ENCODE results near the gene GPR68. TPM values are rescaled to one million over a fixed set of nuclear protein-coding genes. Genes with fewer than 3 reads are reported as not detected.

The GPR68 gene
- total and polyA plus RNA-seq, 2 of the 4 experiments (the other 2 are of a cell fraction): 0.72 to 0.94 TPM

DNA sequence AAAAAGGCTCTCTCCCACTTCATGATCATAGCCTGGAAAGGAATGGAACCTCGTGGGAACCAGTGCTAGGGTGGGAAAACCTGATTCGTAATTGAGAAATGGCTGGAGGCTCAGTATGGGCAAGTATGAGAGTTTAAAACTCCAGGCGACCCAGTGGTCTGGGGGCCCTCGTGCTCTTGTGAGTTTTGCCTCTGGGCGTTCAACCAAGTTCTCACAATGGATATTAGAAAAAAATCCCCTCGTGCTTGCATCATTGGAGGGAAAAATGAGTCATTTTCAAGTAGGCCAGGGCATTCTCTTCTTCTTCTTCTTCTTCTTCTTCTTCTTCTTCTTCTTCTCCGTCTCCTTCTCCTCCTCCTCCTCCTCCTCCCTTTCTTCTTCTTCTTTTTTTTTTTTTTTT lies 39.0 kb downstream of the GPR68 start:
- Histone ChIP-seq H3K27me3 (ENCODE audit: control insufficient read depth, insufficient read depth, low read length) (no peaks in the 10 kb centered on the region), H3K18ac (ENCODE audit: low read depth, low read length) (no peak overlapping the region), H4K5ac (ENCODE audit: low read depth, low read length) (no peak overlapping the region), H2BK20ac (ENCODE audit: low read depth, low read length) (no peak overlapping the region), H3K14ac (replicated peaks; ENCODE audit: low read depth, low read length) (no peak overlapping the region), H3K56ac (ENCODE audit: extremely low read depth, insufficient read depth, low read length) (no peak overlapping the region), H3K9me3 (ENCODE audit: control insufficient read depth, insufficient read depth, low read length) (no peaks in the 10 kb centered on the region), H4K8ac (ENCODE audit: low read depth in 2 of 2, low read length in 2 of 2) (no peak overlapping the region), H3K27ac (ENCODE audit: insufficient read depth, low read length) (no peak overlapping the region), H2AK5ac (ENCODE audit: low read depth, low read length) (no peak overlapping the region), H2BK120ac (ENCODE audit: low read depth, low read length) (no peak overlapping the region), H3K79me1 (ENCODE audit: low read depth in 1 of 2, low read length in 2 of 2) (no peaks in the 10 kb centered on the region), H2BK15ac (ENCODE audit: low read depth, low read length) (no peak overlapping the region), H3K4me2 (ENCODE audit: low read depth, low read length) (no peak overlapping the region), H3K36me3 (ENCODE audit: control insufficient read depth, insufficient read depth, low read length) (peaks cover 10% of the 10 kb centered on the region; the same call in 1 of the 2 replicates), H3K4me3 (ENCODE audit: insufficient read depth, low read depth, low read length) (no peak overlapping the region), H2AK9ac (replicated peaks; ENCODE audit: low read depth, low read length, poor library complexity) (peak overlapping the region; percentile 81), H3K4ac (ENCODE audit: low read depth, low read length) (no peak overlapping the region), H3K23ac (ENCODE audit: low read depth, low read length) (no peak overlapping the region), H2BK5ac (ENCODE audit: low read depth, low read length, poor library complexity, severe bottlenecking) (no peak overlapping the region), H3K9me1 (ENCODE audit: insufficient read depth, low read length) (0 out of 2 replicates have a peak, but pooled peaks cover 4% of the 10 kb centered on the region), H4K91ac (ENCODE audit: insufficient read depth, low read depth, low read length) (no peak overlapping the region), H4K20me1 (ENCODE audit: insufficient read depth, low read length) (no peaks in the 10 kb centered on the region), H3K4me1 (ENCODE audit: control insufficient read depth, insufficient read depth, low read length) (no peaks in the 10 kb centered on the region), H2AFZ (replicated peaks; ENCODE audit: low read length, poor library complexity) (no peak overlapping the region), H3K9ac (ENCODE audit: low read depth, low read length) (no peak overlapping the region)
- in situ Hi-C loops (cut with MboI; ENCODE audit: low sequenced_read_pairs): no loop called here
- dilution Hi-C loops (cut with HindIII; ENCODE audit: low sequenced_read_pairs, unreplicated experiment): no loop called here
- DNase-seq (no peak), ATAC-seq (ENCODE audit: low read depth) (no peak)
- CTCF ChIA-PET: no interaction called here
- WGBS, 2 experiments (ENCODE audit: extremely low coverage in 2 of 2, insufficient read length in 1 of 2): no CpG with 5 or more reads among the region's 7 CpGs
- no TSS peak for BruUV-seq (replicated peaks)
- TF ChIP-seq MAFK (IDR thresholded peaks at IDR 0.05; ENCODE audit: low read depth, low read length) (no peak), USF2 (IDR thresholded peaks at IDR 0.05; ENCODE audit: low read depth, low read length) (no peak), NFE2L2 (IDR thresholded peaks at IDR 0.05; ENCODE audit: low read depth, low read length) (no peak)
- TF ChIP-seq, protein P1, sequence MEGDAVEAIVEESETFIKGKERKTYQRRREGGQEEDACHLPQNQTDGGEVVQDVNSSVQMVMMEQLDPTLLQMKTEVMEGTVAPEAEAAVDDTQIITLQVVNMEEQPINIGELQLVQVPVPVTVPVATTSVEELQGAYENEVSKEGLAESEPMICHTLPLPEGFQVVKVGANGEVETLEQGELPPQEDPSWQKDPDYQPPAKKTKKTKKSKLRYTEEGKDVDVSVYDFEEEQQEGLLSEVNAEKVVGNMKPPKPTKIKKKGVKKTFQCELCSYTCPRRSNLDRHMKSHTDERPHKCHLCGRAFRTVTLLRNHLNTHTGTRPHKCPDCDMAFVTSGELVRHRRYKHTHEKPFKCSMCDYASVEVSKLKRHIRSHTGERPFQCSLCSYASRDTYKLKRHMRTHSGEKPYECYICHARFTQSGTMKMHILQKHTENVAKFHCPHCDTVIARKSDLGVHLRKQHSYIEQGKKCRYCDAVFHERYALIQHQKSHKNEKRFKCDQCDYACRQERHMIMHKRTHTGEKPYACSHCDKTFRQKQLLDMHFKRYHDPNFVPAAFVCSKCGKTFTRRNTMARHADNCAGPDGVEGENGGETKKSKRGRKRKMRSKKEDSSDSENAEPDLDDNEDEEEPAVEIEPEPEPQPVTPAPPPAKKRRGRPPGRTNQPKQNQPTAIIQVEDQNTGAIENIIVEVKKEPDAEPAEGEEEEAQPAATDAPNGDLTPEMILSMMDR (conservative IDR thresholded peaks at IDR 0.05; ENCODE audit: low read depth, low read length): no peak
- intact Hi-C loops (cut with micrococcal nuclease): no loop called here
- POLR2A ChIA-PET (ENCODE audit: unreplicated experiment): no interaction called here

Data from IMR-90 (cell line).